Hepatocyte (in vitro differentiated cells): ENCODE results near the gene SAXO2. TPM values are rescaled to one million over a fixed set of nuclear protein-coding genes. Genes with fewer than 3 reads are reported as not detected.
"Not testable (repeated sequence)": the region's sequence is repeated elsewhere in the genome, so short reads cannot be mapped to it uniquely, and the experiment has no call there.

Experiments
- DNase-seq: peaks from one replicate; pipeline ENCODE4 v3.0.0-alpha.2; 2016; ENCODE audit warnings: low spot score
- H2AFZ ChIP-seq: fragments of 200-600 bp; sonication (generic); 2 replicates; pipeline ENCODE4 v1.6.0; 2016; ENCODE audit warnings: antibody characterized with exemption, mild to moderate bottlenecking
- H3K27ac ChIP-seq: fragments of 200-600 bp; sonication (generic); 2 replicates; pipeline ENCODE4 v1.5.1; 2016; ENCODE audit warnings: mild to moderate bottlenecking
- H3K27me3 ChIP-seq: fragments of 200-600 bp; sonication (generic); 2 replicates; pipeline ENCODE4 v1.6.1; 2016
- H3K36me3 ChIP-seq: fragments of 200-600 bp; sonication (generic); replicated peaks from 2 replicates; pipeline ENCODE4 v1.5.1; 2016; ENCODE audit warnings: low read depth; ENCODE audit not compliant: insufficient read depth
- H3K4me1 ChIP-seq: fragments of 200-600 bp; sonication (generic); 2 replicates; pipeline ENCODE4 v1.5.1; 2016; ENCODE audit warnings: mild to moderate bottlenecking, moderate library complexity; ENCODE audit not compliant: insufficient read depth
- H3K4me2 ChIP-seq: fragments of 200-600 bp; sonication (generic); 2 replicates; pipeline ENCODE4 v1.6.0; 2016
- H3K4me3 ChIP-seq: fragments of 200-600 bp; sonication (generic); 2 replicates; pipeline ENCODE4 v1.5.1; 2016; ENCODE audit warnings: mild to moderate bottlenecking
- H3K79me2 ChIP-seq: fragments of 200-600 bp; sonication (generic); 2 replicates; pipeline ENCODE4 v1.6.0; 2017; ENCODE audit warnings: mild to moderate bottlenecking
- H3K9me2 ChIP-seq: fragments of 200-600 bp; sonication (generic); replicated peaks from 2 replicates; pipeline ENCODE4 v1.6.0; 2017; ENCODE audit warnings: mild to moderate bottlenecking; ENCODE audit not compliant: insufficient read depth
- H3K9me3 ChIP-seq: fragments of 200-600 bp; sonication (generic); 2 replicates; pipeline ENCODE4 v1.5.1; 2016; ENCODE audit warnings: low read depth, mild to moderate bottlenecking
- H4K20me1 ChIP-seq: fragments of 200-600 bp; sonication (generic); 2 replicates; pipeline ENCODE4 v1.6.0; 2016; ENCODE audit warnings: mild to moderate bottlenecking; ENCODE audit not compliant: insufficient read depth, poor library complexity, severe bottlenecking
- EZH2 ChIP-seq: fragments of 200-600 bp; sonication (generic); IDR thresholded peaks from 2 replicates; pipeline ENCODE4 v1.6.1; 2016; ENCODE audit warnings: antibody characterized with exemption, mild to moderate bottlenecking, borderline replicate concordance
- EZH2phosphoT487 ChIP-seq: fragments of 200-600 bp; sonication (generic); IDR thresholded peaks from one replicate; pipeline ENCODE4 v1.6.1; 2018; ENCODE audit warnings: antibody characterized with exemption, mild to moderate bottlenecking, low read depth, moderate library complexity; ENCODE audit not compliant: unreplicated experiment, severe bottlenecking
- WGBS: methylation state at CpG from one replicate; pipeline ENCODE4 v1.1.6; 2016; ENCODE audit warnings: low lambda C conversion rate; ENCODE audit errors: missing lambda C conversion rate; 5-methylcytosine and 5-hydroxymethylcytosine counted together
- polyA plus RNA-seq: library from polyadenylated mRNA; unstranded; fragments of >200 nt; fragmentation: Nextera tagmentation; extraction: Ambion mirVana; gene quantifications from 2 replicates; pipeline ENCODE4 v1.2.1, GENCODE V29; 2016
- total RNA-seq: library from RNA; depleted of rRNA; stranded (reverse); fragments of >200 nt; gene quantifications from 2 replicates; pipeline ENCODE4 v1.2.3, GENCODE V29; 2014
- TF ChIP-seq, protein P1 (sequence below): fragments of 200-600 bp; sonication (generic); IDR thresholded peaks from 2 replicates; pipeline ENCODE4 v1.5.1; 2016; ENCODE audit warnings: antibody characterized with exemption, mild to moderate bottlenecking; ENCODE audit not compliant: poor library complexity

SAXO2 gene
- total and polyA plus RNA-seq, 2 experiments from 2014 or later = 2.0 to 2.3 TPM

DNA sequence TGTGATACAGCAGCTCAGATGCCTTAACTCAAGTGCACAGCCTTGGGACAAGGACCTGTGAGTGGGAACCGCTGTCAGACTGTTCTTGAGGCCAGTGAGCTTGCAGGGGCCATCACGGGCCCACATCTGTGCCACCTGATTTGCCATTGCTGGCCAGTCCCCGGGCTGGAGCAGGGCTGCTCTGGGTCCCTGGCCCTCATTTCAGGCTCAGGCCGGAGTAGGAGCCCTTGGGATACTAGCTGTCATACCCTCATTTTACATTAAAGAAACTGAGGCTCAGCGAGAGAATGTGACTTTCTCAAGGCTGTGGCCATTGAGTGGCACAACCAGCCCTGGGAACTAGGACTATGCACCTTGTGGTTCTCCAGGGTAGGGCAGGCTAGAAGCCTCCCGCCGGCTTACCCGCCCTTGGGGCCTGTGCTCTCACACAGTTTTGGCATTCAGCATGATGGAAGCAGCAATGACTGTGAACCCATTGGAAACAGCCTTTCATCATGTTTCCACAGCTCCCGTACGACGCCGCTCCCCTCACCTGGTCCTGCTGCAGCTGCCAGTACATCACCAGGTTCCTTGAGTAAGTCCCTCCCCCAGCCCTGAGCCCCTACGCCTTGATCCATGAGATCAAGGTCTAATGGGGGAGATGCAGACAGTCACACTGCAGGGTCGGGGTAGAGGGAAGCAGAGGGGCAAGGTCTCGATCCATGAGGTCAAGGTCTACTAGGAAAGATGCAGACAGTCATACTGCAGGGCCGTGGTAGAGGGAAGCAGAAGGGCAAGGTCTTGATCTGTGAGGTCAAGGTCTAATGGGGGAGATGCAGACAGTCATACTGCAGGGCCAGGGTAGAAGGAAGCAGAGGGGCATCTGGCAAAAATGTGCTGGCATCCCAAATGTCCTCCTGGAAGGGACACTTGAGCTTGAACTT is 44.4 kb downstream of the SAXO2 start:
- DNase-seq = no peak

DNA sequence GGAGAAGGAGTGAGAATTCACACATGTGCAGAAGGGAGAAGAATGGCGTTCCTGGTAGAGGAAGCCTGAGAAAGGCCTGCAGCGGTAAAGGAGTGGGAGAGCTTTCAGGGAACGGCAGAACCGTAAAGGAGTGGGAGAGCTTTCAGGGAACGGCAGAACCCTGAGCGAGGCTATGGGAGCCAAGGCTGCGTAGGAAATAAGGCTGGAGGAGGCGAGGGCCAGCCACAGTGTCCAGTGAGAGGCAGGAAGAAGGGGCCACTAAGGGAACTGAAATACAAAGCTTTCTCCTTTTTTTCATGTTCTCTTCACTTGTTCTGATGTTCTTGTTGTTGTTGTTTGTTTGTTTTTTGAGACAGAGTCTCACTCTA is 45.1 kb downstream of the SAXO2 start:
- TF ChIP-seq EZH2phosphoT487 (no peak), EZH2 (no peak)
- TF ChIP-seq, protein P1, sequence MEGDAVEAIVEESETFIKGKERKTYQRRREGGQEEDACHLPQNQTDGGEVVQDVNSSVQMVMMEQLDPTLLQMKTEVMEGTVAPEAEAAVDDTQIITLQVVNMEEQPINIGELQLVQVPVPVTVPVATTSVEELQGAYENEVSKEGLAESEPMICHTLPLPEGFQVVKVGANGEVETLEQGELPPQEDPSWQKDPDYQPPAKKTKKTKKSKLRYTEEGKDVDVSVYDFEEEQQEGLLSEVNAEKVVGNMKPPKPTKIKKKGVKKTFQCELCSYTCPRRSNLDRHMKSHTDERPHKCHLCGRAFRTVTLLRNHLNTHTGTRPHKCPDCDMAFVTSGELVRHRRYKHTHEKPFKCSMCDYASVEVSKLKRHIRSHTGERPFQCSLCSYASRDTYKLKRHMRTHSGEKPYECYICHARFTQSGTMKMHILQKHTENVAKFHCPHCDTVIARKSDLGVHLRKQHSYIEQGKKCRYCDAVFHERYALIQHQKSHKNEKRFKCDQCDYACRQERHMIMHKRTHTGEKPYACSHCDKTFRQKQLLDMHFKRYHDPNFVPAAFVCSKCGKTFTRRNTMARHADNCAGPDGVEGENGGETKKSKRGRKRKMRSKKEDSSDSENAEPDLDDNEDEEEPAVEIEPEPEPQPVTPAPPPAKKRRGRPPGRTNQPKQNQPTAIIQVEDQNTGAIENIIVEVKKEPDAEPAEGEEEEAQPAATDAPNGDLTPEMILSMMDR = no peak
- Histone ChIP-seq H3K4me2 (no peak overlapping the region), H3K79me2 (no peaks in the 10 kb centered on the region), H3K4me3 (no peak overlapping the region), H3K27ac (no peak overlapping the region), H4K20me1 (no peaks in the 10 kb centered on the region), H3K27me3 (no peaks in the 10 kb centered on the region), H3K36me3 (no peaks in the 10 kb centered on the region), H2AFZ (no peak overlapping the region), H3K9me2 (no peaks in the 10 kb centered on the region), H3K4me1 (no peaks in the 10 kb centered on the region), H3K9me3 (no peaks in the 10 kb centered on the region)
- no peak for DNase-seq
- WGBS = 90% methylated on average over 6 of the region's 8 CpGs

More for the DNA sequence above, 44.4 kb downstream of the SAXO2 start:
- H3K79me2 ChIP-seq = no peaks in the 10 kb centered on the region
- no peak overlapping the region for H2AFZ ChIP-seq
- no peaks in the 10 kb centered on the region for H3K27me3 ChIP-seq
- no peaks in the 10 kb centered on the region for H3K9me3 ChIP-seq
- H3K4me3 ChIP-seq = no peak overlapping the region
- no peaks in the 10 kb centered on the region for H3K9me2 ChIP-seq
- H3K36me3 ChIP-seq = no peaks in the 10 kb centered on the region
- no peaks in the 10 kb centered on the region for H4K20me1 ChIP-seq
- no peaks in the 10 kb centered on the region for H3K4me1 ChIP-seq
- 92% methylated on average over 16 of the region's 16 CpGs for WGBS
- no peak overlapping the region for H3K4me2 ChIP-seq
- TF ChIP-seq EZH2 (no peak), EZH2phosphoT487 (no peak)
- TF ChIP-seq, protein P1 = no peak
- H3K27ac ChIP-seq = no peak overlapping the region

DNA sequence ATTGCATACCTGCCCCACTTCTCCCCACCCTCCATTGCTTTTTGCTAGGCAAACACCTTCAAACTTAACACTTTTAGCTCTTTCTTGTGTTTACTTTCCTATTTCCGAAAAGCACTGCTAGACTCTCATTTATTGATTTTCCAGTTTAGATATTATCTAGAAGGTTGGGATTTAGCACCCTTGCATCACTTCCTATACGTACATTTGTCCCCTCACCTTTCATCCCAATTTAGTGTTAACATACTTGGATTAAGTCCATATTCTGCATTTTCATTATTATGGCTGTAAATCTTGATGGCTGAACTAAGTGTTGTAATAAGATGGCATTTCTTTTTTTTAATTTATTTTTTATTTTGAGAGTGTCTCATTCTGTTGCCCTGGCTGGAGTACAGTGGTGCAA is 47.2 kb downstream of the SAXO2 start:
- Histone ChIP-seq H4K20me1 (no peaks in the 10 kb centered on the region), H3K27me3 (no peaks in the 10 kb centered on the region), H3K4me2 (no peak overlapping the region), H3K4me1 (no peaks in the 10 kb centered on the region), H3K27ac (no peak overlapping the region), H3K36me3 (no peaks in the 10 kb centered on the region), H3K9me2 (no peaks in the 10 kb centered on the region), H2AFZ (no peak overlapping the region), H3K79me2 (no peaks in the 10 kb centered on the region), H3K9me3 (no peaks in the 10 kb centered on the region), H3K4me3 (no peak overlapping the region)
- 80% methylated on average over 2 of the region's 2 CpGs for WGBS
- no peak for DNase-seq
- no peak for TF ChIP-seq EZH2phosphoT487
- TF ChIP-seq, protein P1 = no peak
- no peak for TF ChIP-seq EZH2

DNA sequence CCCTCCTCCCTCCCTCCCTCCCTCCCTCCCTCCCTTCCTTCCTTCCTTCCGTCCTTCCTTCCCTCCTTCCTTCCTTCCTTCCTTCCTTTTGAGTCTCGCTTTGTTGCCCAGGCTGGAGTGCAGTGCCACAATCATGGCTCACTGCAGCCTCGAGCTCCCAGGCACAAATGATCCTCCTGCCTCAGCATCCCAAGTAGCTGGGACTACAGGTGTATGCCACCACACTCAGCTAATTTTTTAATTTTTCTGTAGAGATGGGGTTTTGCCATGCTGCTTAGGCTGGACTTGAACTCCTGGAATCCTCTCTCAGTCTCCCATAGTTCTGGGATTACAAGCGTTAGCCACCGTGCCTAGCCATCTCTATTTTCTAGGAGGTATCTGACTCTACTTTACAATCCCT is 48.7 kb downstream of the SAXO2 start:
- not testable (repeated sequence) for H2AFZ ChIP-seq, H3K4me3 ChIP-seq, H3K36me3 ChIP-seq, H3K4me1 ChIP-seq, H3K27ac ChIP-seq, H3K9me2 ChIP-seq, H3K27me3 ChIP-seq, H3K79me2 ChIP-seq, H4K20me1 ChIP-seq, H3K9me3 ChIP-seq, H3K4me2 ChIP-seq, DNase-seq
- 75% methylated on average over 5 of the region's 5 CpGs for WGBS
